Measurements from ENCODE around the gene TRIM50.
"Not testable (repeated sequence)": the region's sequence is repeated elsewhere in the genome, so short reads cannot be mapped to it uniquely, and the experiment has no call there.

The TRIM50 gene

GRCh38 chr7:73316521-73316920 lies 11.4 kb downstream of the TRIM50 start:
- TF ChIP-seq CTCF (conservative IDR thresholded peaks at IDR 0.05) (no peak), ZFX (IDR thresholded peaks at IDR 0.05) (no peak)
- no peak overlapping the region for H3K27ac ChIP-seq

GRCh38 chr7:73314271-73314670 lies 13.6 kb downstream of the TRIM50 start:
- no peak overlapping the region for H3K27ac ChIP-seq
- TF ChIP-seq ZFX (IDR thresholded peaks at IDR 0.05) (no peak), CTCF (conservative IDR thresholded peaks at IDR 0.05) (no peak)

GRCh38 chr7:73313521-73313906 lies 14.4 kb downstream of the TRIM50 start:
- TF ChIP-seq ZFX (IDR thresholded peaks at IDR 0.05) (no peak), CTCF (conservative IDR thresholded peaks at IDR 0.05) (no peak)
- H3K27ac ChIP-seq = no peak overlapping the region

- TF ChIP-seq CTCF (conservative IDR thresholded peaks at IDR 0.05) = no peak
- no peak for TF ChIP-seq ZFX (IDR thresholded peaks at IDR 0.05)
- no peak overlapping the region for H3K27ac ChIP-seq
These were observed 14.9 kb downstream of the TRIM50 start for GRCh38 chr7:73312831-73313520.

GRCh38 chr7:73311421-73311820 lies 16.5 kb downstream of the TRIM50 start:
- not testable (repeated sequence) for H3K27ac ChIP-seq

- H3K27ac ChIP-seq = peak within 1 kb of the TSS; percentile 91
- TF ChIP-seq CTCF (conservative IDR thresholded peaks at IDR 0.05) = no peak
- 0 out of 2 replicates have a peak, but pooled peaks have one; percentile 4 for TF ChIP-seq ZFX (IDR thresholded peaks at IDR 0.05)
These were observed 19.1 kb downstream of the TRIM50 start, which contains the start of gene NSUN5 for GRCh38 chr7:73308665-73309214. Gene NSUN5 (minus strand): TSS chr7:73308826. CDS start chr7:73308790, 36 bp downstream.

- no peak for TF ChIP-seq CTCF (conservative IDR thresholded peaks at IDR 0.05)
- TF ChIP-seq ZFX (IDR thresholded peaks at IDR 0.05) = peak; percentile 35; the same call in 1 of the 2 replicates
- H3K27ac ChIP-seq = peak overlapping the region; percentile 91
These were observed 19.7 kb downstream of the TRIM50 start for GRCh38 chr7:73308074-73308664.

All from C4-2B (cell line).